Muscle of arm (tissue), 12 donors: Measurements from ENCODE around the gene RNASE1. TPM values are rescaled to one million over a fixed set of nuclear protein-coding genes. Genes with fewer than 3 reads are reported as not detected.
"Not testable (repeated sequence)": the region's sequence is repeated elsewhere in the genome, so short reads cannot be mapped to it uniquely, and the experiment has no call there.

ENCODE experiments used
- DNase-seq: peaks from one replicate; pipeline ENCODE4 v3.0.0-alpha.2; 2013
- polyA plus RNA-seq, 12 donors: library from polyadenylated mRNA; unstranded; fragments of 120-200 nt; gene quantifications; one replicate each; pipeline ENCODE4 v1.2.1, GENCODE V29; 2013; ENCODE audit not compliant: insufficient read length in 12 of 12

RNASE1 gene
- polyA plus RNA-seq, 12 donors = 135 to 267 (median 179) TPM; not detected in 1

DNA sequence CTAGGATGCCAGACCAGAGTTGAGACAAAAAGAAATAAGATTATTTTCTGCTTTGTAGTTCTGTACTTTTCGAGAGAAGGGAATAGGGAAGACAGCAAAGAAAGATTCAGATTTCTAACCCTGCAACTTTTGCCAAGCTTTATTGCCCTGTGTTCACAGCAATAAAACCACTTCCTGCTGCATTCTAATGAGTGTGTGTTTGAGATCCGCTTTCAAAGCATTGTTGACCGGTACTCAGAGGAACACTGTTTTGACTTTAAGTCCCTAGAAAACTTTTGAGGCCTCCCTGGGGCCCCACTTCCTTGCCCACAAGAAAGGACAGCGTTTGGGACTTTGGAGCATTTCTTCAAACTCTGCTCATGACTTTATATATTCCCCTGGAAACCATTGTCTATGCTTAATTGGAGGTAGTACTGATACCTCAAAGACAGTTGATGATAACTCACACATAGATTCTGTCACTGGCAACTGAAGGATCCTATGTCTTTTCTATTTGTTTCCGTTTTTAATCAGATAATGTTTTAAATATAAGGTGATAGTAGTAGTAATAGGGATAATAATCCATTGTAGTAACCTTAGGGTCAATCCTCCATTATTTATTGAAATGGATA lies 20.3 kb downstream of the RNASE1 start:
- DNase-seq = no peak

DNA sequence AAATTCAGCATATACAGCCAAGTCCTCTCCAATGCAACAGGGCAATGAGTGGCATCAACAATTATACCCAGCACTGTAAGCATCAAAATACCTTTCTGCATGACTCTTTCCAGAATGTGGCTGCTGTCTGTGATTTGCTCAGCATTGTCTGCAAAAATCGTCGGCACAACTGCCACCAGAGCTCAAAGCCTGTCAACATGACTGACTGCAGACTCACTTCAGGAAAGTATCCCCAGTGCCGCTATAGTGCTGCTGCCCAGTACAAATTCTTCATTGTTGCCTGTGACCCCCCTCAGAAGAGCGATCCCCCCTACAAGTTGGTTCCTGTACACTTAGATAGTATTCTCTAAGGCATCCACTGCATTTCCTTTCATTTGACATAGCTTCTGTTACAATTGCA lies 20.8 kb downstream of the RNASE1 start:
- no peak for DNase-seq

GRCh38 chr14:20775901-20776300 lies 26.7 kb downstream of the RNASE1 start:
- DNase-seq = no peak

GRCh38 chr14:20775043-20775442 lies 27.6 kb downstream of the RNASE1 start:
- no peak for DNase-seq

DNA sequence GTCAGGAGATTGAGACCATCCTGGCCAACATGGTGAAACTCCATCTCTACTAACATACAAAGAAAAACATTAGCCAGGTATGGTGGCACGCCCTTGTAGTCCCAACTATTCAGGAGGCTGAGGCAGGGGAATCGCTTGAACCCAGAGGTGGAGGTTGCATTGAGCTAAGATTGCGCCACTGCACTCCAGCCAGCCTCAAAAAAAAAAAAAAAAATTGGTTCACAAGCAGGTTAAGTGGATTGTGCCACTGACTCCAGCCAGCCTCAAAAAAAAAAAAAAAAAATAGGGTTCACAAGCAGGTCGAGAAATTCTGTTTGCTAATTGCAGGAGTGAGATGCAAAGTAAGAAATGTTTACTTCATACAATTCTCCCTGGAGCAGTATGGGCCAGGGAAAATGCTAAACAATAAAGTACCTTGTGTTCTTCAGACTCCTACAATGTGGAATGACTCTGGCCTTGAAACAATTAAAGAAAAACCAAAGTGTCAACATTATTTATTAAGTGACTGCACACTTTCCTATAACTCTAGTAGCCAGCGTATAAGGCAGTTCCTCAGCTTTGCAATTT lies 28.3 kb downstream of the RNASE1 start:
- no peak for DNase-seq

DNA sequence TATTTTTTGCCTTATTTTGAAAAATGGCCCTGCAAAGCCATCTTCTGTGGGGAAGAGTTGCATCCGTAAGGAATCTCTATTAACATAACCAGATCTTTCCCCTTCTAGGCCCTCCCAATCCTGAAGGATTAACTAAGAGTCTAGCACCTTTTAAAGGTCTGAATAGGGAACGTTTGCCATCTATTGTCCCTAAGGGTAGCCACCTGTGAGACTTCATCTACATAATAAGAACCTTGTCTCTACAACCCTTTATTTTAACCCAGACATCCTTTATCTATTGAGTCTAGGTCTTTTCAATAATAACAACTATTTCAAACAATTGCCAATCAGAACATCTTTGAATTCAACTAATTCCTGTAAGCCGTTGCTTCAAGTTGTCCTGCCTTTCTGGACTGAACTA lies 30.0 kb downstream of the RNASE1 start:
- no peak for DNase-seq

GRCh38 chr14:20769421-20769820 lies 33.2 kb downstream of the RNASE1 start:
- DNase-seq = no peak

DNA sequence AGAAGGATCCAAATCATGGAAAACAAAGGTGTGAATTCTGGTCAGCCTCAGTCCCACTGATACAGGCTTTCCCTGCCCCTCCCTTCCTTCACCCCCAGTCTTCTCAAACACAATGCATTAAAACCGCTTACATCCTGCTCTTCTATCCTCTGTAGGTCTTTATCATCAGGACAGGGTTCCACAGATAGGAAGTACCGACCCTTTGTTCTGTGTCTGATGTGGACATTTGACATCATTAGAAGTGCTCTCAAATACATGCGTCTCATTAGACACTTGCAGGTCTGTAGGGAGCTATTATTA lies 34.1 kb downstream of the RNASE1 start:
- DNase-seq = no peak

- no peak for DNase-seq
These were observed 41.7 kb downstream of the RNASE1 start for GRCh38 chr14:20760950-20761349.

DNA sequence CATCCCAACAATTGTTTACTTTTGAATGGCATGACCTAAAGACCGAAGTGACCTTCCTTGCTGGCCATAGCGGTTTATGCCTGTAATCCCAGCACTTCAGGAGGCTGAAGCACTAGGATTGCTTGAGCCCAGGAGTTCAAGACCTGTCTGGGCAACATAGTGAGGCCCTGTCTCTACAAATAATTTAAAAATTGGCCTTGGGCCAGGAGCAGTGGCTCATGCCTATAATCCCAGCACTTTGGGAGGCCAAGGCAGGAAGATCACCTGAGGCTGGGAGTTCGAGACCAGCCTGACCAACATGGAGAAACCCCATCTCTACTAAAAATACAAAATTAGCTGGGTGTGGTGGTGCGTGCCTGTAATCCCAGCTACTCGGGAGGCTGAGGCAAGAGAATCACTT lies 43.2 kb downstream of the RNASE1 start:
- DNase-seq = not testable (repeated sequence)

- DNase-seq = no peak
These were observed 44.7 kb downstream of the RNASE1 start for GRCh38 chr14:20757965-20758364.

- no peak for DNase-seq
These were observed 47.6 kb downstream of the RNASE1 start for GRCh38 chr14:20755037-20755436.

DNA sequence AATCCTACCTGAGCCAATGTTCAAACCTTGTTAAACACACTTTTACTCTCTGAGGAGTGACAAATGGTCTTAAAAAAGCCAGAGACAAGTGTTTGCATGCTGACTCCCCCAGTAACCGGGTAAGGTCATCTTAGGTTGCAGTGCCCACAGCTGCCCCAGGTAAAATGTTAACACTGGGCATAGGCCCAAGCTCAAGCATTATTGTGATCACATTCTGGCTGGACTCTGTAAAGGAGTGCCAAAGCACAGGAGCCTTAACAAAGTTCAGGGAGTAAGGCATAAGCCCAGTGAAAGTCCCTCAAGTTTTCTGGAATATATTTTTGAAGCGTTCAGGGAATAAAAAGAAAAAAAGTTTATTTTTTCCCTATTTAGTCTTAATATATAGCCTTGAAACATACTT lies 48.3 kb downstream of the RNASE1 start:
- DNase-seq = no peak

GRCh38 chr14:20751963-20752562 lies 50.6 kb downstream of the RNASE1 start:
- DNase-seq = no peak

Other genes with a start within 250 kb of the RNASE1 start
- not detected for gene RNASE9, start 241.8 kb downstream of the RNASE1 start, polyA plus RNA-seq
- gene RNASE11, start 214.8 kb downstream of the RNASE1 start, polyA plus RNA-seq = not detected
- not detected for gene RNASE12, start 211.5 kb downstream of the RNASE1 start, polyA plus RNA-seq
- gene OR6S1, start 161.2 kb downstream of the RNASE1 start, polyA plus RNA-seq = not detected
- 10 to 100 TPM in 1 of 12 donors, 1 to 10 TPM in 10, not detected in 1; 2.2 to 25.2 (median 4.1) TPM for gene RNASE4, start 118.3 kb downstream of the RNASE1 start, polyA plus RNA-seq
- 10 to 100 TPM in 1 of 12 donors, 1 to 10 TPM in 10, not detected in 1; 2.2 to 22.8 (median 2.9) TPM for gene ANG, start 114.1 kb downstream of the RNASE1 start, polyA plus RNA-seq
- gene EDDM3A, start 57.0 kb downstream of the RNASE1 start, polyA plus RNA-seq = not detected
- gene EDDM3B, start 34.4 kb downstream of the RNASE1 start, polyA plus RNA-seq = not detected
- 10 to 100 TPM in 2 of 12 donors, 1 to 10 TPM in 9, not detected in 1; 3.9 to 18.6 (median 5.9) TPM for gene RNASE6, start 21.6 kb downstream of the RNASE1 start, polyA plus RNA-seq
- gene RNASE3, start 88.5 kb upstream of the RNASE1 start, polyA plus RNA-seq = 1 to 10 TPM in 1 of 12 donors, under 1 TPM in 2, not detected in 9; 0.30 to 6.1 (median 0.63) TPM
- gene RNASE2, start 152.6 kb upstream of the RNASE1 start, polyA plus RNA-seq = 10 to 100 TPM in 1 of 12 donors, 1 to 10 TPM in 1, under 1 TPM in 7, not detected in 3; 0.40 to 13.3 (median 0.72) TPM
- gene METTL17, start 187.1 kb upstream of the RNASE1 start, polyA plus RNA-seq = 10 to 100 TPM in 11 of 12 donors, not detected in 1; 41.2 to 84.2 (median 63.5) TPM
- 1 to 10 TPM in 2 of 12 donors, under 1 TPM in 2, not detected in 8; 0.15 to 1.6 (median 0.81) TPM for gene SLC39A2, start 196.4 kb upstream of the RNASE1 start, polyA plus RNA-seq
- 100 to 1,000 TPM in 11 of 12 donors, not detected in 1; 110 to 226 (median 185) TPM for gene NDRG2, start 222.2 kb upstream of the RNASE1 start, polyA plus RNA-seq
- gene TPPP2, start 227.4 kb upstream of the RNASE1 start, polyA plus RNA-seq = under 1 TPM in 10 of 12 donors, not detected in 2; 0.34 to 0.78 (median 0.59) TPM
- gene RNASE13, start 232.0 kb upstream of the RNASE1 start, polyA plus RNA-seq = under 1 TPM in 6 of 12 donors, not detected in 6; 0.14 to 0.31 (median 0.24) TPM
- gene RNASE7, start 239.5 kb upstream of the RNASE1 start, polyA plus RNA-seq = under 1 TPM in 5 of 12 donors, not detected in 7; 0.11 to 0.40 (median 0.16) TPM